Measurements from ENCODE around the gene AIG1.

DNA sequence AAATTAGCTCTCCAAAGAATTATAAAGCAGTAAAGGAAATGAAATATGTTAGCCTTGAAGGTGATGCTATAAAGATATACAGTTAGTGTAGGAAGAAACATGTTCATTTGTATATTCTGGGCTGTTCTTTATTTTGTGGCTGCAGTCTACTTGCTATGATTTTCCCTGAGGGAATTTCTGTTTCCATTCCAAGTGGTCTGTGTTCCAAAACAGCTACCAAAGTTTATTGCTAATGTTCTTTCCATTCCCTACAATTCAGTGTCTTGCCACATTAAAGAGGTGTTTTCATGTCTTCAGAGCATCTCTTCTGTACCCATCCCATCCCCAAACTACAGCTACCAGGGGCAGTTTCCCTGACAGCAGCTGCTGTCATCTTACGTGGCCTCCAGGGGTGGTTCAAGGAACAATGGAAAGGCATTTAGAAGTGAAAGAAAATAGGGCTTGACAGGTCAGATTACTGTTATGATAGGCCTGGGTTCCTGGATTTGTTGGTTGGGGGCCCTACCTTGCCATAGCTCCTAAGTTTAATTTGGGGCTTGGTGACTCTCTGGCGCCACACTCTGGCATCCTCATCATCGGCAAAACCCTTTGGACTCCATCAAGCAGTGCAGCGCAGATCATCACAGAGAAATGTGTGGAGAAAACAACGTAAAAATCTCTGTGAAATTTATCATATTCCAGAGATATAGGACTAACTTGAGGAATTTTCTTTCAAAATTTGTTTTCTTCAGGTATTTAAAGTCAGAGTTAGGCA is 33.8 kb upstream of the AIG1 start:
- TF ChIP-seq, protein P1, sequence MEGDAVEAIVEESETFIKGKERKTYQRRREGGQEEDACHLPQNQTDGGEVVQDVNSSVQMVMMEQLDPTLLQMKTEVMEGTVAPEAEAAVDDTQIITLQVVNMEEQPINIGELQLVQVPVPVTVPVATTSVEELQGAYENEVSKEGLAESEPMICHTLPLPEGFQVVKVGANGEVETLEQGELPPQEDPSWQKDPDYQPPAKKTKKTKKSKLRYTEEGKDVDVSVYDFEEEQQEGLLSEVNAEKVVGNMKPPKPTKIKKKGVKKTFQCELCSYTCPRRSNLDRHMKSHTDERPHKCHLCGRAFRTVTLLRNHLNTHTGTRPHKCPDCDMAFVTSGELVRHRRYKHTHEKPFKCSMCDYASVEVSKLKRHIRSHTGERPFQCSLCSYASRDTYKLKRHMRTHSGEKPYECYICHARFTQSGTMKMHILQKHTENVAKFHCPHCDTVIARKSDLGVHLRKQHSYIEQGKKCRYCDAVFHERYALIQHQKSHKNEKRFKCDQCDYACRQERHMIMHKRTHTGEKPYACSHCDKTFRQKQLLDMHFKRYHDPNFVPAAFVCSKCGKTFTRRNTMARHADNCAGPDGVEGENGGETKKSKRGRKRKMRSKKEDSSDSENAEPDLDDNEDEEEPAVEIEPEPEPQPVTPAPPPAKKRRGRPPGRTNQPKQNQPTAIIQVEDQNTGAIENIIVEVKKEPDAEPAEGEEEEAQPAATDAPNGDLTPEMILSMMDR (IDR thresholded peaks at IDR 0.05), result peak; percentile 83
- no peak for TF ChIP-seq EZH2 (IDR thresholded peaks at IDR 0.05)
